Measurements from ENCODE around the gene KRTAP4-16. TPM values are rescaled to one million over a fixed set of nuclear protein-coding genes. Genes with fewer than 3 reads are reported as not detected.
"Not testable (repeated sequence)": the region's sequence is repeated elsewhere in the genome, so short reads cannot be mapped to it uniquely, and the experiment has no call there.

KRTAP4-16 gene
- total and polyA plus RNA-seq, 4 donors, result not detected

DNA sequence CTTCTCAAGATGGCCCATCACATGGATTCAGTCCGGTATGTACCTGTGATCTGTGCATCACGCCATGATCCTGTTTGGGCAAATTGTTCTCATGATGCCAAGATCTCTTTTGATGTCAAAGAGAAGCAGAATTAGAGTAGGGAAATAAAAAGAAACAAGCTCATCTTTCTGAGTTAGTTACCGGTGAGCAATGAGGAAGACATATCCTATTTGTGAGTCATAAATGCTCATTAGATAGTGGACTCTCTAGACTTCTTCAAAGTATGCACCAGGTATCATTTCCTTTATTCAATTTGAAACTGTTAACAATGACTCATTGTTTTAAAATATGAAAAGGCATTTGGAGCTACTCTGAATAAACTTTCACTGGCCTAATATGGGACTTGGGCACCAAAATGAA lies 30.0 kb upstream of the KRTAP4-16 start:
- Histone ChIP-seq H3K4me1 (ENCODE audit: control insufficient read depth in 5 of 5, insufficient read depth in 5 of 5, low read length in 5 of 5) (no peaks in the 10 kb centered on the region), H3K36me3 (ENCODE audit: control insufficient read depth in 4 of 4, insufficient read depth in 4 of 4, low read length in 4 of 4) (no peaks in the 10 kb centered on the region), H3K27ac (ENCODE audit: low read depth in 1 of 2, low read length in 1 of 2) (no peak overlapping the region), H3K9ac (ENCODE audit: insufficient read depth in 1 of 2, low read length in 2 of 2) (no peak overlapping the region), H3K27me3 (ENCODE audit: control insufficient read depth in 3 of 3, insufficient read depth in 3 of 3, low read length in 2 of 3) (no peaks in the 10 kb centered on the region), H3K4me3 (no peak overlapping the region), H3K9me3 (ENCODE audit: control insufficient read depth in 4 of 4, insufficient read depth in 3 of 4, low read length in 3 of 4) (no peaks in the 10 kb centered on the region)
- DNase-seq (no peak), ATAC-seq (ENCODE audit: insufficient read depth, low FRiP score) (no peak)
- 82 to 89% methylated on average over 3 of the region's 3 CpGs for WGBS, 2 donors
- no peak for TF ChIP-seq CTCF (IDR thresholded peaks at IDR 0.05; ENCODE audit: control extremely low read depth, extremely low read depth)

- H3K27ac ChIP-seq (ENCODE audit: low read depth in 1 of 2, low read length in 1 of 2), result no peak overlapping the region
- DNase-seq (no peak), ATAC-seq (ENCODE audit: insufficient read depth, low FRiP score) (no peak)
- H3K4me1 ChIP-seq (ENCODE audit: control insufficient read depth in 5 of 5, insufficient read depth in 5 of 5, low read length in 5 of 5), result no peaks in the 10 kb centered on the region
- H3K27me3 ChIP-seq (ENCODE audit: control insufficient read depth in 3 of 3, insufficient read depth in 3 of 3, low read length in 2 of 3), result no peaks in the 10 kb centered on the region
- no peak overlapping the region for H3K4me3 ChIP-seq
- no peak for TF ChIP-seq CTCF (IDR thresholded peaks at IDR 0.05; ENCODE audit: control extremely low read depth, extremely low read depth)
- no peaks in the 10 kb centered on the region for H3K36me3 ChIP-seq (ENCODE audit: control insufficient read depth in 4 of 4, insufficient read depth in 4 of 4, low read length in 4 of 4)
- H3K9me3 ChIP-seq (ENCODE audit: control insufficient read depth in 4 of 4, insufficient read depth in 3 of 4, low read length in 3 of 4), result peaks cover 0 to under 1% (median 0%) of the 10 kb centered on the region in 4 donors
- H3K9ac ChIP-seq (ENCODE audit: insufficient read depth in 1 of 2, low read length in 2 of 2), result no peak overlapping the region
- WGBS, 2 donors, result 67 to 83% methylated on average over 1 of the region's 1 CpG
These were observed 25.4 kb upstream of the KRTAP4-16 start for GRCh38 chr17:41127371-41127770.

DNA sequence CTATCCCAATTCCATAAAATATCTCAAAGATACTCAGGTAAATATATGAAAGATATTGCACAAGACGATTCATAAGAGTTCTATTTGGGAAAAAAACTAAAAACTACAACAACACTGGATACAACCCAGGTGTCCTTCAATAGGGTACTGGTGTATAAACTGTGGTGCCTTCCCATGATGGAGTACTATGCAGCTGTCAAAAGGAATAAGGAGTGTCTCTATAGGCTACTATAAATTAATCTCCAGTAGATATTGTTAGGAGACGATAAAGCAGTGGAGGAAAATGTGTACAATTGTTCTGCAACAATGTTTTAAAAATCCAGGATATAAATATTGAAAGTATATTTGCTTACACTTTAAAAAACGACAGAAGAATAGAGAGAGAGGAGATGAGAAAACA lies 24.4 kb upstream of the KRTAP4-16 start:
- Histone ChIP-seq H3K9ac (ENCODE audit: insufficient read depth in 1 of 2, low read length in 2 of 2) (no peak overlapping the region), H3K9me3 (ENCODE audit: control insufficient read depth in 4 of 4, insufficient read depth in 3 of 4, low read length in 3 of 4) (peaks cover 0 to 3% (median 0%) of the 10 kb centered on the region in 4 donors), H3K27me3 (ENCODE audit: control insufficient read depth in 3 of 3, insufficient read depth in 3 of 3, low read length in 2 of 3) (no peaks in the 10 kb centered on the region), H3K36me3 (ENCODE audit: control insufficient read depth in 4 of 4, insufficient read depth in 4 of 4, low read length in 4 of 4) (no peaks in the 10 kb centered on the region), H3K4me3 (no peak overlapping the region), H3K4me1 (ENCODE audit: control insufficient read depth in 5 of 5, insufficient read depth in 5 of 5, low read length in 5 of 5) (no peaks in the 10 kb centered on the region), H3K27ac (ENCODE audit: low read depth in 1 of 2, low read length in 1 of 2) (no peak overlapping the region)
- ATAC-seq (ENCODE audit: insufficient read depth, low FRiP score) (no peak), DNase-seq (no peak)
- WGBS, 2 donors, result 81 to 89% methylated on average over 3 of the region's 3 CpGs
- no peak for TF ChIP-seq CTCF (IDR thresholded peaks at IDR 0.05; ENCODE audit: control extremely low read depth, extremely low read depth)

GRCh38 chr17:41125064-41125463 lies 23.1 kb upstream of the KRTAP4-16 start:
- Histone ChIP-seq H3K9ac (ENCODE audit: insufficient read depth in 1 of 2, low read length in 2 of 2) (no peak overlapping the region), H3K4me3 (no peak overlapping the region), H3K27ac (ENCODE audit: low read depth in 1 of 2, low read length in 1 of 2) (no peak overlapping the region), H3K9me3 (ENCODE audit: control insufficient read depth in 4 of 4, insufficient read depth in 3 of 4, low read length in 3 of 4) (peaks cover 0 to 3% (median 0%) of the 10 kb centered on the region in 4 donors), H3K36me3 (ENCODE audit: control insufficient read depth in 4 of 4, insufficient read depth in 4 of 4, low read length in 4 of 4) (no peaks in the 10 kb centered on the region), H3K4me1 (ENCODE audit: control insufficient read depth in 5 of 5, insufficient read depth in 5 of 5, low read length in 5 of 5) (no peaks in the 10 kb centered on the region), H3K27me3 (ENCODE audit: control insufficient read depth in 3 of 3, insufficient read depth in 3 of 3, low read length in 2 of 3) (no peaks in the 10 kb centered on the region)
- 73 to 99% methylated on average over 2 of the region's 2 CpGs for WGBS, 2 donors
- no peak for ATAC-seq (ENCODE audit: insufficient read depth, low FRiP score)
- no peak for TF ChIP-seq CTCF (IDR thresholded peaks at IDR 0.05; ENCODE audit: control extremely low read depth, extremely low read depth)
- DNase-seq, result no peak

GRCh38 chr17:41123991-41124371 lies 22.0 kb upstream of the KRTAP4-16 start, which contains the start of gene KRTAP4-12:
Gene KRTAP4-12, minus strand, starts transcription at chr17:41124182. Its CDS starts 60 bp downstream, at chr17:41124122.
- H3K36me3 ChIP-seq (ENCODE audit: control insufficient read depth in 4 of 4, insufficient read depth in 4 of 4, low read length in 4 of 4); H3K27me3 ChIP-seq (ENCODE audit: control insufficient read depth in 3 of 3, insufficient read depth in 3 of 3, low read length in 2 of 3); H3K4me1 ChIP-seq (ENCODE audit: control insufficient read depth in 5 of 5, insufficient read depth in 5 of 5, low read length in 5 of 5); H3K27ac ChIP-seq (ENCODE audit: low read depth in 1 of 2, low read length in 1 of 2); ATAC-seq (ENCODE audit: insufficient read depth, low FRiP score); H3K4me3 ChIP-seq; H3K9me3 ChIP-seq (ENCODE audit: control insufficient read depth in 4 of 4, insufficient read depth in 3 of 4, low read length in 3 of 4); H3K9ac ChIP-seq (ENCODE audit: insufficient read depth in 1 of 2, low read length in 2 of 2); DNase-seq: not testable (repeated sequence)
- 81% methylated on average over 3 of the region's 3 CpGs for WGBS, 2 donors

All from lung (tissue), 12 donors.